ENCODE results near the gene POC1A. TPM values are rescaled to one million over a fixed set of nuclear protein-coding genes. Genes with fewer than 3 reads are reported as not detected.

The POC1A gene
- total and polyA plus RNA-seq, 9 of the 15 experiments (the other 6 are each of a cell fraction or from before 2014, with no cell fraction given) = 7.2 to 17.5 (median 12.1) TPM

- TF ChIP-seq ZNF592 (IDR thresholded peaks at IDR 0.05) (no peak), ATF1 (CRISPR knock-in tag; IDR thresholded peaks at IDR 0.05) (no peak), ATF1 (tag; IDR thresholded peaks at IDR 0.05) (peak; percentile 50; the same call in 1 of the 2 replicates), MAFF (IDR thresholded peaks at IDR 0.05; ENCODE audit: low read length) (0 out of 2 replicates have a peak, but pooled peaks have one; percentile 21), HDAC1 (IDR thresholded peaks at IDR 0.05) (peak in 1 of 2 experiments; percentile 35; a peak in 1 of 4 replicates), CTBP1 (IDR thresholded peaks at IDR 0.05; ENCODE audit: borderline replicate concordance) (peak; percentile 73; the same call in 1 of the 2 replicates), ILF3 (IDR thresholded peaks at IDR 0.05; ENCODE audit: borderline replicate concordance) (no peak), ARID3A (IDR thresholded peaks at IDR 0.05; ENCODE audit: borderline replicate concordance, low read depth, low read length) (no peak), NFE2 (IDR thresholded peaks at IDR 0.05; ENCODE audit: low read depth) (0 out of 2 replicates have a peak, but pooled peaks have one; percentile 22), CHD4 (IDR thresholded peaks at IDR 0.05; ENCODE audit: insufficient read depth, insufficient replicate concordance, low read depth, low read length, poor library complexity, severe bottlenecking) (no peak), CTCF (IDR thresholded peaks at IDR 0.05 in 2 of 3, conservative IDR thresholded peaks at IDR 0.05 in 1 of 3; ENCODE audit: insufficient read depth in 2 of 3, low read depth in 1 of 3, low read length in 3 of 3) (no peak), CBFB (CRISPR knock-in tag; IDR thresholded peaks at IDR 0.05) (no peak), POLR2G (IDR thresholded peaks at IDR 0.05; ENCODE audit: low read depth, low read length) (no peak), TCFL5 (CRISPR knock-in tag; conservative IDR thresholded peaks at IDR 0.05) (no peak), MAFK (IDR thresholded peaks at IDR 0.05; ENCODE audit: low read length) (peak; percentile 69), C11orf30 (IDR thresholded peaks at IDR 0.05; ENCODE audit: low read depth) (peak; percentile 94)
Observed at GRCh38 chr3:52174896-52175295, 20.7 kb upstream of the POC1A start (continued).

Measured in K562 (cell line).